GM12878 (cell line): ENCODE data around the gene KCNQ1. TPM values are rescaled to one million over a fixed set of nuclear protein-coding genes. Genes with fewer than 3 reads are reported as not detected.

Experiments
- ATAC-seq: fragments of 200-7000 bp; cut with Tn5 transposase; 3 replicates; pipeline ENCODE4 v1.9.1; 2020; ENCODE audit warnings: mild to moderate bottlenecking, moderate library complexity
- BruUV-seq: library from RNA; stranded (reverse); fragments of 400-500 nt; replicated peaks from 2 replicates; lab custom pipeline; 2021; lab: Mats Ljungman, UMichigan
- CTCF ChIA-PET: fragments of 300-600 bp; sonication (Branson Sonifier 250); formaldehyde crosslinking; extraction: SDS; loops from one replicate; lab custom pipeline; 2021; ENCODE audit warnings: inconsistent platforms; lab: Yijun Ruan, JAX
- POLR2A ChIA-PET: fragments of 350-600 bp; formaldehyde crosslinking; extraction: SDS; loops from one replicate; lab custom pipeline; 2021; ENCODE audit warnings: inconsistent platforms; lab: Charles Lee
- RAD21 ChIA-PET: fragments of 300-600 bp; sonication (Branson Sonifier 250); formaldehyde crosslinking; loops from one replicate; lab custom pipeline; 2023; ENCODE audit warnings: antibody characterized with exemption; ENCODE audit not compliant: unreplicated experiment; lab: Charles Lee
- SMC1A ChIA-PET: fragments of 300-600 bp; sonication (Branson Sonifier 250); formaldehyde crosslinking; loops from one replicate; lab custom pipeline; 2023; ENCODE audit not compliant: unreplicated experiment, uncharacterized antibody; lab: Charles Lee
- DNase-seq: peaks from one replicate; pipeline ENCODE4 v3.0.0-alpha.2; 2011; ENCODE audit warnings: low read depth, low spot score
- FAIRE-seq: peaks from 3 replicates; lab custom pipeline; 2011; peaks lifted over from hg19 to GRCh38; lab: Jason Lieb, UNC
- H2AFZ ChIP-seq: 2 replicates; pipeline ENCODE4 v1.6.0; 2011; ENCODE audit warnings: low read depth, low read length, control low read depth; ENCODE audit not compliant: control insufficient read depth
- H3K27ac ChIP-seq: 2 replicates; pipeline ENCODE4 v1.5.1; 2011; ENCODE audit warnings: control low read depth; ENCODE audit not compliant: control insufficient read depth, insufficient read depth
- H3K27me3 ChIP-seq, 2 experiments: replicated peaks in 1 of 2; 2 replicates each; pipeline versions ENCODE4 v1.6.0 to v1.6.1; 2011; ENCODE audit warnings: low read length in 1 of 2; ENCODE audit not compliant: control insufficient read depth in 2 of 2, insufficient read depth in 2 of 2
- H3K36me3 ChIP-seq, 2 experiments: 2 replicates each; pipeline ENCODE4 v1.5.1; 2011; ENCODE audit warnings: low read length in 1 of 2; ENCODE audit not compliant: control insufficient read depth in 2 of 2, insufficient read depth in 2 of 2
- H3K4me1 ChIP-seq: 2 replicates; pipeline ENCODE4 v1.6.1; 2011; ENCODE audit warnings: mild to moderate bottlenecking, low read length, moderate library complexity, mixed read lengths; ENCODE audit not compliant: control insufficient read depth, insufficient read depth
- H3K4me2 ChIP-seq: 2 replicates; pipeline ENCODE4 v1.6.0; 2011; ENCODE audit warnings: control low read depth; ENCODE audit not compliant: control insufficient read depth, insufficient read depth
- H3K4me3 ChIP-seq: fragments of 200-600 bp; sonication (generic); 2 replicates; pipeline ENCODE4 v1.5.1; 2016
- H3K79me2 ChIP-seq: 2 replicates; pipeline ENCODE4 v1.6.0; 2011; ENCODE audit warnings: low read length; ENCODE audit not compliant: control insufficient read depth, insufficient read depth
- H3K9ac ChIP-seq: 2 replicates; pipeline ENCODE4 v1.8.0; 2011; ENCODE audit warnings: low read length, control low read depth, mixed read lengths; ENCODE audit not compliant: control insufficient read depth, insufficient read depth
- H3K9me3 ChIP-seq: replicated peaks from 3 replicates; pipeline ENCODE4 v1.5.1; 2011; ENCODE audit warnings: mild to moderate bottlenecking, low read length; ENCODE audit not compliant: control insufficient read depth, insufficient read depth
- H4K20me1 ChIP-seq: 2 replicates; pipeline ENCODE4 v1.6.0; 2011; ENCODE audit not compliant: control insufficient read depth, insufficient read depth
- ATF3 ChIP-seq: IDR thresholded peaks from 2 replicates; pipeline ENCODE4 v1.6.1; 2011; ENCODE audit warnings: low read depth, mild to moderate bottlenecking, low read length, moderate library complexity, borderline replicate concordance; ENCODE audit errors: extremely low read depth
- BCLAF1 ChIP-seq: fragments of 450-650 bp; IDR thresholded peaks from 2 replicates; pipeline ENCODE4 v1.6.1; 2017; ENCODE audit warnings: antibody characterized with exemption, mild to moderate bottlenecking, moderate library complexity
- ELK1 ChIP-seq: IDR thresholded peaks from 2 replicates; pipeline ENCODE4 v1.6.1; 2012; ENCODE audit warnings: low read depth, low read length, improper control_type of control experiment
- PAX5 ChIP-seq: IDR thresholded peaks from 2 replicates; pipeline ENCODE4 v1.6.1; 2011; ENCODE audit warnings: low read depth, low read length, borderline replicate concordance
- RAD51 ChIP-seq: fragments of 450-650 bp; IDR thresholded peaks from 2 replicates; pipeline ENCODE4 v1.6.1; 2016; ENCODE audit warnings: moderate library complexity, mild to moderate bottlenecking, inconsistent platforms
- ZBTB33 ChIP-seq: fragments of 450-650 bp; IDR thresholded peaks from 2 replicates; pipeline ENCODE4 v1.6.1; 2017; ENCODE audit warnings: mild to moderate bottlenecking
- WGBS: methylation state at CpG from one replicate; pipeline ENCODE4 v1.1.6; 2016; ENCODE audit warnings: low lambda C conversion rate; ENCODE audit not compliant: insufficient replicate concordance, insufficient coverage; ENCODE audit errors: missing lambda C conversion rate; 5-methylcytosine and 5-hydroxymethylcytosine counted together
- in situ Hi-C: fragments of 300-500 bp; cut with MboI; formaldehyde crosslinking; loops from 9 replicates; pipeline ENCODE4 v1.14.3; 2018; ENCODE audit warnings: mixed read lengths
- intact Hi-C: fragments of 100-400 bp; cut with micrococcal nuclease; formaldehyde crosslinking; loops from one replicate; pipeline ENCODE4 v1.14.2; 2022; ENCODE audit not compliant: unreplicated experiment
- polyA plus RNA-seq, 11 experiments: library from polyadenylated mRNA; depleted of rRNA in 4 of 11; unstranded in 6 of 11; stranded (reverse) in 5 of 11; fragments of >200 nt; fragmentation: Nextera tagmentation in 4 of 11; fragmentation: Illumina TruSeq in 1 of 11; extraction: Ambion mirVana in 4 of 11; extraction: Trizol in 1 of 11; gene quantifications; 1 replicate in 1 of 11; 2 replicates in 10 of 11; pipeline versions ENCODE4 v1.2.1 to v1.2.3, GENCODE V29; 2011 to 2016; ENCODE audit warnings: inconsistent platforms in 2 of 11, missing spikeins in 2 of 11, low read depth in 1 of 11
- total RNA-seq, 4 experiments: library from RNA; depleted of rRNA in 3 of 4; stranded (reverse); fragments of >200 nt in 3 of 4; fragmentation: Illumina TruSeq in 1 of 4; extraction: Trizol in 1 of 4; gene quantifications; 2 replicates each; pipeline versions ENCODE4 v1.2.1 to v1.2.3, GENCODE V29; 2013 to 2021

The KCNQ1 gene
- total and polyA plus RNA-seq, 10 of the 15 experiments (the other 5 are each of a cell fraction or from before 2014, with no cell fraction given) = 0.03 to 0.15 (median 0.12) TPM; not detected in 7

- CTCF ChIA-PET = no interaction called here
- WGBS = 24% methylated on average over 10 of the region's 10 CpGs
- no peak overlapping the region for H3K4me3 ChIP-seq
- in situ Hi-C loops = no loop called here
- FAIRE-seq = no peak
- H3K36me3 ChIP-seq = no peaks in the 10 kb centered on the region
- no TSS peak for BruUV-seq
- no peaks in the 10 kb centered on the region for H3K79me2 ChIP-seq
- H3K4me1 ChIP-seq = no peaks in the 10 kb centered on the region
- intact Hi-C loops = no loop called here
- no peak for ATAC-seq
- H4K20me1 ChIP-seq = no peaks in the 10 kb centered on the region
- no peaks in the 10 kb centered on the region for H3K27me3 ChIP-seq
- no peak for TF ChIP-seq RAD51
- no peak for TF ChIP-seq ZBTB33
- no peak for TF ChIP-seq ATF3
- no peak for TF ChIP-seq ELK1
- no peak for TF ChIP-seq BCLAF1
- no peak for TF ChIP-seq PAX5
- no peak overlapping the region for H2AFZ ChIP-seq
- RAD21 ChIA-PET = no interaction called here
- H3K4me2 ChIP-seq = no peak overlapping the region
- SMC1A ChIA-PET = no interaction called here
- no peak overlapping the region for H3K27ac ChIP-seq
- H3K9me3 ChIP-seq = no peaks in the 10 kb centered on the region
- H3K9ac ChIP-seq = no peak overlapping the region
- no peak for DNase-seq
- POLR2A ChIA-PET = no interaction called here
Observed at GRCh38 chr11:2804189-2804588, 359.4 kb downstream of the KCNQ1 start.
